A549 (cell line): ENCODE measurements around the gene HSPA4L.

Experiments
- JUN ChIP-seq, 2 experiments: fragments of >200 bp; sonication (Bioruptor Twin); formaldehyde crosslinking; IDR thresholded peaks; 2 replicates in 1 of 2; 3 replicates in 1 of 2; pipeline ENCODE4 v1.6.1; 2016 to 2017
- KDM5A ChIP-seq: fragments of 200-600 bp; sonication (generic); IDR thresholded peaks from 2 replicates; pipeline ENCODE4 v1.6.1; 2016; ENCODE audit warnings: antibody characterized with exemption, mild to moderate bottlenecking
- POLR2A ChIP-seq: IDR thresholded peaks from 2 replicates; pipeline ENCODE4 v1.6.1; 2012; ENCODE audit warnings: mild to moderate bottlenecking, low read length
- TF ChIP-seq, protein P1 (sequence below): fragments of >200 bp; sonication (Bioruptor Twin); formaldehyde crosslinking; IDR thresholded peaks from 3 replicates; pipeline ENCODE4 v1.5.1; 2016
- TF ChIP-seq, protein P2 (sequence below): IDR thresholded peaks from 2 replicates; pipeline ENCODE4 v1.6.1; 2012; ENCODE audit warnings: low read depth, borderline replicate concordance

DNA sequence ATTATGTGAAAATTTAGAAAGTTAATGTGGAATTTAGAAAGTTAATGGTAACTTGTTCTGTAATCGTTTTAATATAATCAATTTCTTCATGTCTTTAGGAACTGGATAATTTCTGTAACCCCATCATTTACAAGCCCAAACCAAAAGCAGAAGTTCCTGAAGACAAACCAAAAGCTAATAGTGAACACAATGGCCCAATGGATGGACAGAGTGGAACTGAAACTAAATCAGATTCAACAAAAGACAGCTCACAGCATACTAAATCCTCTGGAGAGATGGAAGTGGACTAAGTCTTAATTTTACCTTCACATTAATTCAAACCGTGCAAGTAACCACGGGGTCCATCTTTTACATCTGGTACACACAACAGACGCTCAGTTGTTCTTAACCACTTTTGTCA is 50.5 kb downstream of the HSPA4L start:
- TF ChIP-seq, protein P1, sequence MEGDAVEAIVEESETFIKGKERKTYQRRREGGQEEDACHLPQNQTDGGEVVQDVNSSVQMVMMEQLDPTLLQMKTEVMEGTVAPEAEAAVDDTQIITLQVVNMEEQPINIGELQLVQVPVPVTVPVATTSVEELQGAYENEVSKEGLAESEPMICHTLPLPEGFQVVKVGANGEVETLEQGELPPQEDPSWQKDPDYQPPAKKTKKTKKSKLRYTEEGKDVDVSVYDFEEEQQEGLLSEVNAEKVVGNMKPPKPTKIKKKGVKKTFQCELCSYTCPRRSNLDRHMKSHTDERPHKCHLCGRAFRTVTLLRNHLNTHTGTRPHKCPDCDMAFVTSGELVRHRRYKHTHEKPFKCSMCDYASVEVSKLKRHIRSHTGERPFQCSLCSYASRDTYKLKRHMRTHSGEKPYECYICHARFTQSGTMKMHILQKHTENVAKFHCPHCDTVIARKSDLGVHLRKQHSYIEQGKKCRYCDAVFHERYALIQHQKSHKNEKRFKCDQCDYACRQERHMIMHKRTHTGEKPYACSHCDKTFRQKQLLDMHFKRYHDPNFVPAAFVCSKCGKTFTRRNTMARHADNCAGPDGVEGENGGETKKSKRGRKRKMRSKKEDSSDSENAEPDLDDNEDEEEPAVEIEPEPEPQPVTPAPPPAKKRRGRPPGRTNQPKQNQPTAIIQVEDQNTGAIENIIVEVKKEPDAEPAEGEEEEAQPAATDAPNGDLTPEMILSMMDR: no peak
- TF ChIP-seq JUN (IDR thresholded peaks at IDR 0.05): no peak
- TF ChIP-seq, protein P2, sequence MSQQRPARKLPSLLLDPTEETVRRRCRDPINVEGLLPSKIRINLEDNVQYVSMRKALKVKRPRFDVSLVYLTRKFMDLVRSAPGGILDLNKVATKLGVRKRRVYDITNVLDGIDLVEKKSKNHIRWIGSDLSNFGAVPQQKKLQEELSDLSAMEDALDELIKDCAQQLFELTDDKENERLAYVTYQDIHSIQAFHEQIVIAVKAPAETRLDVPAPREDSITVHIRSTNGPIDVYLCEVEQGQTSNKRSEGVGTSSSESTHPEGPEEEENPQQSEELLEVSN: no peak
- TF ChIP-seq POLR2A: no peak
- no peak for TF ChIP-seq KDM5A
